HFFc6 (cell line): ENCODE results near the gene MAPRE2. TPM values are rescaled to one million over a fixed set of nuclear protein-coding genes. Genes with fewer than 3 reads are reported as not detected.

Source experiments
- DNase-seq: peaks from one replicate; pipeline ENCODE4 v3.0.0-alpha.2; 2018
- H3K27ac Mint-ChIP-seq: 2 replicates; pipeline ENCODE4 v1.8.0; 2020; ENCODE audit warnings: mild to moderate bottlenecking, mixed read lengths
- H3K27me3 Mint-ChIP-seq: 2 replicates; pipeline ENCODE4 v1.8.0; 2021; ENCODE audit warnings: mild to moderate bottlenecking, moderate library complexity, mixed read lengths; ENCODE audit not compliant: insufficient read depth
- H3K36me3 Mint-ChIP-seq: 2 replicates; pipeline ENCODE4 v1.8.0; 2021; ENCODE audit warnings: low read depth, mixed read lengths
- H3K4me1 Mint-ChIP-seq: 2 replicates; pipeline ENCODE4 v1.8.0; 2020; ENCODE audit warnings: low read depth, mixed read lengths
- H3K4me3 Mint-ChIP-seq: 2 replicates; pipeline ENCODE4 v1.8.0; 2020; ENCODE audit warnings: mild to moderate bottlenecking, moderate library complexity, mixed read lengths
- H3K9me3 Mint-ChIP-seq: 2 replicates; pipeline ENCODE4 v1.8.0; 2020; ENCODE audit warnings: mild to moderate bottlenecking, mixed read lengths
- CTCF ChIP-seq: fragments of 200-600 bp; sonication (generic); IDR thresholded peaks from 2 replicates; pipeline ENCODE4 v1.5.0; 2021; ENCODE audit warnings: antibody characterized with exemption, mild to moderate bottlenecking
- total RNA-seq, 6 experiments: library from RNA; stranded (reverse); fragmentation: NEBNext Ultra II Directional; extraction: Animal tissue kit (Norgen Biotek cat#: 25700); gene quantifications; 2 replicates in 1 of 6; 3 replicates in 5 of 6; pipeline ENCODE4 v1.2.3, GENCODE V29; 2021

Gene MAPRE2
- total RNA-seq, 6 experiments from 2014 or later, result 22.4 to 39.1 (median 24.4) TPM

DNA sequence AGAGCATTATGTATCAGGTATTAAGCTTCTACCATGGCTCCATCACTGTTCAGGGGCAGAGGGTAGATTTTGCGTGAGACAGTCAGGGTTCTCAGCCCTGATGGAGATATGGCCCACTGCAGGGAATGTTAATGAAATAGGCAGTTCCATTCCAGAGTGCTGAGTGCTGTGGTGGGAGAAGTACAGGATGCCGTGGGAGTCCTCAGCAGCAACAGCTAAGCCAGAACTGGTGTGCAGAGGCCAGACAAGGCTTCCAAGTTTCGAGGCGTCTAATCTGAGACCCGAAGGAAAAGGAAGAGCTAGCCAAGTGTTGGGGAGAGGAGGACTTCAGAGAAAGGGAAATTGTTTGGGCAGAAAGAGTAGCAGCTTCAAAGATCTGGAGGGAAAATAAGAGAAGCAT is 30.2 kb upstream of the MAPRE2 start:
- Mint-ChIP-seq H3K9me3 (no peaks in the 10 kb centered on the region), H3K27me3 (peaks cover 1% of the 10 kb centered on the region; the same call in 1 of the 2 replicates), H3K4me1 (no peaks in the 10 kb centered on the region), H3K4me3 (no peak overlapping the region), H3K27ac (no peak overlapping the region), H3K36me3 (no peaks in the 10 kb centered on the region)
- no peak for DNase-seq
- no peak for TF ChIP-seq CTCF

DNA sequence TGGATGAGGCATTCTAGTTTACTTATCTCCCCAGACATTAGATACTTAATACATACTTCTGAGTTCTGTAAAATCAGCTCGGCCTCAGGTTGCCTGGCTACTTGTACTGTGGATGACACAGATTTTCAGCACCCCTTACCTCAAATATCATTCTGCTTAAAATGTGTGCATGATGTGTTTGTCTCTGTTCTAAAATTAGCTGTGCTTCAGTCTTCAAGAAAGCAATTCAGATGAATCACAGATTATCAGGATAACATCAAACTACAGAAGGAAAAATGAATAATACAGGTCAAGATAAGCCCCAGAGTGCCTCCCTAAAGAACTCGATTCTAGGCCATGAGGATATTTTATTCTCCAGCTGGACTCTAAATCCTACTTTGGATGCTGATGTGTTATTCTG is 21.3 kb upstream of the MAPRE2 start:
- H3K4me3 Mint-ChIP-seq, result no peak overlapping the region
- H3K27me3 Mint-ChIP-seq, result no peaks in the 10 kb centered on the region
- no peaks in the 10 kb centered on the region for H3K9me3 Mint-ChIP-seq
- H3K4me1 Mint-ChIP-seq, result peaks cover 25% of the 10 kb centered on the region
- DNase-seq, result peak; percentile 52
- peak overlapping the region; percentile 22; the same call in 1 of the 2 replicates for H3K27ac Mint-ChIP-seq
- H3K36me3 Mint-ChIP-seq, result no peaks in the 10 kb centered on the region
- TF ChIP-seq CTCF, result no peak

GRCh38 chr18:35022426-35023001 is 18.7 kb upstream of the MAPRE2 start:
- no peak overlapping the region for H3K27ac Mint-ChIP-seq
- H3K9me3 Mint-ChIP-seq, result no peaks in the 10 kb centered on the region
- no peaks in the 10 kb centered on the region for H3K36me3 Mint-ChIP-seq
- H3K4me3 Mint-ChIP-seq, result no peak overlapping the region
- DNase-seq, result no peak
- H3K27me3 Mint-ChIP-seq, result no peaks in the 10 kb centered on the region
- peaks cover 30% of the 10 kb centered on the region for H3K4me1 Mint-ChIP-seq
- TF ChIP-seq CTCF, result no peak

DNA sequence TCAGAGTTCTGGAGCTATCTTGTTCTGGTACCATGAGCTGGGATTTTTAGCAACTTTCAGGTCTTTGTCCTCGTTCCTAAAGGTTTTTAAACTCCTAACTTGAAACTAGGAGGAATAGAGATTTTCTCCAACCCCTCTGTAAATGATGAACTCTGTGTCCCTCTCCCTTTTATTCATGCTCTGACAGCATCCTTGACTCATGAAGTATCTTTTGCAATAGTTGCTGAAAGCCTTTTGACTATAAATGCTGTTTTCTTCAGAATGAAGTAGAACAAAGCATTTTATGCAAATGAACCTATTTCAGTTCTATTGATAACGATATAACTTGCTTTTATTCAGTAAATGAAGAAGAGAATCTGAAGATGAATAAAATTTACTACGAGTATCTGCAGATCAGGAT is 17.0 kb upstream of the MAPRE2 start:
- no peak for TF ChIP-seq CTCF
- Mint-ChIP-seq H3K27me3 (no peaks in the 10 kb centered on the region), H3K9me3 (no peaks in the 10 kb centered on the region), H3K4me3 (no peak overlapping the region), H3K27ac (no peak overlapping the region), H3K36me3 (no peaks in the 10 kb centered on the region), H3K4me1 (peaks cover 39% of the 10 kb centered on the region)
- DNase-seq, result no peak

DNA sequence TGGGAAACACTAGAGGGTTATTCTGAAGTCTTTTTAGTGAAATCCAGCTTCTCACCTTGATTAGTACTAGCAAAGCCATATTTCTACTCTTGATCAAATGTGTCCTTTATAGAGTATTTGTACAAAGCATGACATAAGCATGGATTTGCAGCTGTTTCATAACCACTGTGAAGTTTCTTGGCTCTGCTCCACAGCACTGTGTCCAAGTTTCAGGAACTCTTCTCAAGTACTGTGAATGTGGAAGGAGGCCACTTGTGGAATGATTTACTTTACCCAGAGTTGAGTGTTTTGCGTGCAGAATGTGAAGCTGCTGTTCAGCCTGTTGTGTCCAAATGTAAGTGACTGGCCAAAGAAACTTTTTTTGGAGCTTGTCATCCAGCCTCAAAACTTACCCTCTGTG is 16.2 kb upstream of the MAPRE2 start:
- H3K4me3 Mint-ChIP-seq, result no peak overlapping the region
- H3K9me3 Mint-ChIP-seq, result no peaks in the 10 kb centered on the region
- no peaks in the 10 kb centered on the region for H3K36me3 Mint-ChIP-seq
- no peak for TF ChIP-seq CTCF
- no peak overlapping the region for H3K27ac Mint-ChIP-seq
- peaks cover 39% of the 10 kb centered on the region for H3K4me1 Mint-ChIP-seq
- H3K27me3 Mint-ChIP-seq, result no peaks in the 10 kb centered on the region
- peak; percentile 60 for DNase-seq
